Left colon (tissue), 2 donors: ENCODE data around the gene WFDC11. TPM values are rescaled to one million over a fixed set of nuclear protein-coding genes. Genes with fewer than 3 reads are reported as not detected.

Experiments
- ATAC-seq: fragments of 200-7000 bp; cut with Tn5 transposase; one replicate; pipeline ENCODE4 v1.9.1; 2020; ENCODE audit warnings: mild to moderate bottlenecking, moderate library complexity
- DNase-seq, 2 donors: peaks; one replicate each; pipeline ENCODE4 v3.0.0-alpha.2; 2020
- intact Hi-C, 2 donors: fragments of 100-400 bp; cut with DNase I in 1 of 2; cut with micrococcal nuclease in 1 of 2; formaldehyde crosslinking; loops; one replicate each; pipeline versions ENCODE4 v1.11.2 to v1.14.0; 2022; cut with DNase I, micrococcal nuclease
- microRNA-seq, 2 donors: library from miRNA; unstranded; fragments of <30 nt; microRNA quantifications; one replicate each; pipeline versions ENCODE4 v1.1.0 to v1.2.0, GENCODE V29; 2020
- total RNA-seq, 2 donors: library from RNA; stranded (reverse); fragmentation: NEBNext Ultra II Directional; extraction: Animal tissue kit (Norgen Biotek cat#: 25700); gene quantifications; one replicate each; pipeline ENCODE4 v1.2.1, GENCODE V29; 2021
- donor health status: DM: no; HTN: no; CAD: no.
- donor health status: DM: yes; HTN: yes; CAD: no.

Gene WFDC11
- total RNA-seq, 2 donors from 2014 or later = not detected

GRCh38 chr20:45630371-45630770, 39.7 kb downstream of the WFDC11 start:
- ATAC-seq = no peak
- intact Hi-C loops = no loop called here
- no peak for DNase-seq

GRCh38 chr20:45629496-45630100, 40.4 kb downstream of the WFDC11 start, which contains the start of gene WFDC10A:
TSS of gene WFDC10A (plus strand) at chr20:45629739. CDS start at chr20:45629814, 75 bp downstream.
- intact Hi-C loops = no loop called here
- ATAC-seq (peak; percentile 98), DNase-seq (peak; percentile 39 to 48)

- DNase-seq = no peak
- intact Hi-C loops = no loop called here
- ATAC-seq = no peak
Observed at GRCh38 chr20:45626540-45626939, 43.5 kb downstream of the WFDC11 start.

- ATAC-seq (peak; percentile 100), DNase-seq (peak; percentile 42 to 69)
- intact Hi-C loops = no loop called here
Observed at GRCh38 chr20:45621593-45621992, 48.4 kb downstream of the WFDC11 start.

GRCh38 chr20:45617591-45617990, 52.4 kb downstream of the WFDC11 start:
- ATAC-seq (no peak), DNase-seq (no peak)
- intact Hi-C loops = no loop called here

- peak; percentile 93 for ATAC-seq
- intact Hi-C loops = no loop called here
Observed at GRCh38 chr20:45612314-45612713, 57.7 kb downstream of the WFDC11 start.

GRCh38 chr20:45611054-45611453, 59.0 kb downstream of the WFDC11 start:
- DNase-seq (no peak), ATAC-seq (no peak)
- intact Hi-C loops = no loop called here

More at GRCh38 chr20:45612314-45612713, 57.7 kb downstream of the WFDC11 start:
- DNase-seq = no peak

- intact Hi-C loops = no loop called here
- ATAC-seq = no peak
- DNase-seq = no peak
Observed at GRCh38 chr20:45607810-45608209, 62.2 kb downstream of the WFDC11 start.

Small RNAs within 50 kb of the gene (microRNA-seq; reads per million reads assigned to microRNA genes)
- gene MIR3617 = 3.2 to 10.9 reads per million in 2 donors

Other genes with a start within 250 kb of the WFDC11 start
- gene WFDC2, start 200.5 kb downstream of the WFDC11 start, total RNA-seq = 100 to 1,000 TPM; 108 to 124 TPM
- gene SPINT3, start 154.6 kb downstream of the WFDC11 start, total RNA-seq = not detected
- not detected for gene WFDC6, start 130.8 kb downstream of the WFDC11 start, total RNA-seq
- not detected for gene EPPIN, start 122.8 kb downstream of the WFDC11 start, total RNA-seq
- not detected for gene WFDC8, start 91.0 kb downstream of the WFDC11 start, total RNA-seq
- not detected for gene WFDC10A, start 40.5 kb downstream of the WFDC11 start, total RNA-seq
- gene WFDC9, start 39.0 kb downstream of the WFDC11 start, total RNA-seq = not detected
- not detected for gene WFDC13, start 31.8 kb upstream of the WFDC11 start, total RNA-seq
- not detected for gene WFDC10B, start 34.8 kb upstream of the WFDC11 start, total RNA-seq
- not detected for gene SPINT4, start 52.1 kb upstream of the WFDC11 start, total RNA-seq
- 1 to 10 TPM; 2.3 to 9.8 TPM for gene WFDC3, start 121.6 kb upstream of the WFDC11 start, total RNA-seq
- gene DNTTIP1, start 121.7 kb upstream of the WFDC11 start, total RNA-seq = 10 to 100 TPM; 50.9 to 60.5 TPM
- gene UBE2C, start 142.4 kb upstream of the WFDC11 start, total RNA-seq = 10 to 100 TPM in 1 of 2 donors, 1 to 10 TPM in 1; 6.8 to 22.3 TPM
- gene TNNC2, start 157.1 kb upstream of the WFDC11 start, total RNA-seq = 1 to 10 TPM; 3.9 to 5.1 TPM
- 10 to 100 TPM; 14.4 to 15.8 TPM for gene SNX21, start 163.6 kb upstream of the WFDC11 start, total RNA-seq
- gene ACOT8, start 187.2 kb upstream of the WFDC11 start, total RNA-seq = 10 to 100 TPM; 46.5 to 47.9 TPM
- 1 to 10 TPM; 4.2 to 5.6 TPM for gene ZSWIM3, start 187.4 kb upstream of the WFDC11 start, total RNA-seq
- gene ZSWIM1, start 211.0 kb upstream of the WFDC11 start, total RNA-seq = 10 to 100 TPM; 11.8 to 12.0 TPM
- gene SPATA25, start 217.4 kb upstream of the WFDC11 start, total RNA-seq = 1 to 10 TPM; 2.0 to 3.2 TPM
- 1 to 10 TPM; 4.7 to 5.5 TPM for gene NEURL2, start 221.0 kb upstream of the WFDC11 start, total RNA-seq
- 100 to 1,000 TPM; 513 to 538 TPM for gene CTSA, start 221.1 kb upstream of the WFDC11 start, total RNA-seq
- gene PLTP, start 241.9 kb upstream of the WFDC11 start, total RNA-seq = 10 to 100 TPM; 14.7 to 49.5 TPM